SK-N-SH treated with all-trans-retinoic acid at 6 μM for 48 hours (cell line): ENCODE results near the gene DOK1.

ENCODE experiments used
- ARNTL ChIP-seq: fragments of 450-650 bp; formaldehyde crosslinking; IDR thresholded peaks from 2 replicates; pipeline ENCODE4 v1.5.0; 2020; ENCODE audit warnings: low read depth, mild to moderate bottlenecking, moderate library complexity, borderline replicate concordance
- CREB5 ChIP-seq: fragments of 250-450 bp; sonication (Bioruptor Pico); IDR thresholded peaks from 2 replicates; pipeline ENCODE4 v1.5.1; 2020; ENCODE audit warnings: low read depth, mild to moderate bottlenecking, moderate library complexity
- OSR1 ChIP-seq: fragments of 250-450 bp; sonication (Bioruptor Pico); IDR thresholded peaks from 2 replicates; pipeline ENCODE4 v1.8.0; 2022; ENCODE audit warnings: moderate library complexity, mild to moderate bottlenecking, inconsistent platforms
- PATZ1 ChIP-seq: fragments of 250-450 bp; sonication (Bioruptor Pico); IDR thresholded peaks from 2 replicates; pipeline ENCODE4 v1.8.0; 2020; ENCODE audit warnings: mild to moderate bottlenecking, moderate library complexity, borderline replicate concordance
- RARB ChIP-seq: fragments of 250-450 bp; sonication (Bioruptor Pico); IDR thresholded peaks from 2 replicates; pipeline ENCODE4 v1.8.0; 2021; ENCODE audit warnings: mild to moderate bottlenecking, moderate library complexity
- ZFP30 ChIP-seq: fragments of 450-650 bp; formaldehyde crosslinking; IDR thresholded peaks from 2 replicates; pipeline ENCODE4 v1.5.0; 2022; ENCODE audit warnings: mild to moderate bottlenecking, moderate library complexity

- no peak for TF ChIP-seq ARNTL (CRISPR knock-in tag)
- TF ChIP-seq RARB = no peak
- TF ChIP-seq PATZ1 = no peak
- no peak for TF ChIP-seq OSR1
- TF ChIP-seq ZFP30 (CRISPR knock-in tag) = no peak
- no peak for TF ChIP-seq CREB5
These were observed 38.4 kb upstream of the DOK1 start for GRCh38 chr2:74515981-74516633.
